Endodermal cell (in vitro differentiated cells): ENCODE results near the gene NRXN3. TPM values are rescaled to one million over a fixed set of nuclear protein-coding genes. Genes with fewer than 3 reads are reported as not detected.

ENCODE experiments used
- DNase-seq: peaks from one replicate; pipeline ENCODE4 v3.0.0-alpha.2; 2017
- H3K27ac ChIP-seq: 2 replicates; pipeline ENCODE4 v1.5.1; 2013; ENCODE audit warnings: mild to moderate bottlenecking, low read depth, low read length, moderate library complexity
- H3K27me3 ChIP-seq: 2 replicates; pipeline ENCODE4 v1.6.1; 2013; ENCODE audit warnings: mild to moderate bottlenecking, low read length, moderate library complexity; ENCODE audit not compliant: insufficient read depth, control insufficient read depth, poor library complexity, severe bottlenecking
- H3K36me3 ChIP-seq: 2 replicates; pipeline ENCODE4 v1.7.0; 2013; ENCODE audit warnings: mild to moderate bottlenecking, low read length, moderate library complexity; ENCODE audit not compliant: control insufficient read depth, insufficient read depth
- H3K4me1 ChIP-seq: one replicate; pipeline ENCODE4 v1.7.0; 2013; ENCODE audit warnings: low read length; ENCODE audit not compliant: control insufficient read depth, insufficient read depth
- H3K4me3 ChIP-seq: 2 replicates; pipeline ENCODE4 v1.5.1; 2013; ENCODE audit warnings: mild to moderate bottlenecking, low read length, moderate library complexity
- H3K9ac ChIP-seq: 2 replicates; pipeline ENCODE4 v1.6.1; 2013; ENCODE audit warnings: mild to moderate bottlenecking, low read length, moderate library complexity; ENCODE audit not compliant: poor library complexity, severe bottlenecking; ENCODE audit errors: extremely low read depth
- H3K9me3 ChIP-seq: 2 replicates; pipeline ENCODE4 v1.6.1; 2013; ENCODE audit warnings: mild to moderate bottlenecking, low read length, moderate library complexity; ENCODE audit not compliant: control insufficient read depth
- H3K27ac Mint-ChIP-seq: 2 replicates; pipeline ENCODE4 v1.8.0; 2020; ENCODE audit warnings: mixed read lengths
- H3K27me3 Mint-ChIP-seq: 2 replicates; pipeline ENCODE4 v1.8.0; 2021; ENCODE audit warnings: mild to moderate bottlenecking, mixed read lengths; ENCODE audit not compliant: insufficient read depth
- H3K36me3 Mint-ChIP-seq: 2 replicates; pipeline ENCODE4 v1.8.0; 2020; ENCODE audit warnings: low read depth, mixed read lengths
- H3K4me1 Mint-ChIP-seq: 2 replicates; pipeline ENCODE4 v1.8.0; 2020; ENCODE audit warnings: mixed read lengths
- H3K4me3 Mint-ChIP-seq: 2 replicates; pipeline ENCODE4 v1.8.0; 2020; ENCODE audit warnings: mild to moderate bottlenecking, moderate library complexity, mixed read lengths
- H3K9me3 Mint-ChIP-seq: 2 replicates; pipeline ENCODE4 v1.8.0; 2020; ENCODE audit warnings: mild to moderate bottlenecking, mixed read lengths
- CTCF ChIP-seq: fragments of 200-600 bp; sonication (generic); conservative IDR thresholded peaks from 2 replicates; pipeline ENCODE4 v1.5.0; 2021; ENCODE audit warnings: antibody characterized with exemption, mild to moderate bottlenecking
- WGBS, 2 experiments: methylation state at CpG; one replicate each; pipeline versions ENCODE4 v1.1.5 to v1.1.7; 2013; ENCODE audit warnings: missing lambda C conversion rate in 2 of 2, mixed read lengths in 1 of 2; ENCODE audit not compliant: insufficient coverage in 1 of 2, insufficient read length in 1 of 2; 5-methylcytosine and 5-hydroxymethylcytosine counted together
- total RNA-seq, 2 donors: library from RNA; stranded (reverse); fragmentation: NEBNext Ultra II Directional in 1 of 2; extraction: Animal tissue kit (Norgen Biotek cat#: 25700) in 1 of 2; gene quantifications; 2 replicates in 1 of 2; 3 replicates in 1 of 2; pipeline ENCODE4 v1.2.1, GENCODE V29; 2021

Gene NRXN3
- total RNA-seq, 2 donors from 2014 or later, result 20.9 to 21.4 TPM

- Histone ChIP-seq H3K27me3 (peaks cover 35% of the 10 kb centered on the region), H3K4me1 (peaks cover 19% of the 10 kb centered on the region), H3K4me3 (no peak overlapping the region), H3K36me3 (no peaks in the 10 kb centered on the region), H3K9me3 (no peaks in the 10 kb centered on the region), H3K9ac (no peak overlapping the region), H3K27ac (no peak overlapping the region)
- no peak for TF ChIP-seq CTCF
- WGBS, 2 experiments, result 97 to 100% methylated on average over 2 to 3 of the region's 4 CpGs
- no peak for DNase-seq
- no peak overlapping the region for H3K27ac Mint-ChIP-seq
- H3K27me3 Mint-ChIP-seq, result peaks cover 23% of the 10 kb centered on the region
- H3K4me1 Mint-ChIP-seq, result peaks cover 42% of the 10 kb centered on the region
- H3K9me3 Mint-ChIP-seq, result no peaks in the 10 kb centered on the region
- peaks cover 4% of the 10 kb centered on the region for H3K36me3 Mint-ChIP-seq
- no peak overlapping the region for H3K4me3 Mint-ChIP-seq
These were observed 1385.3 kb downstream of the NRXN3 start for GRCh38 chr14:79555429-79555828.

GRCh38 chr14:79557309-79557708, 1387.1 kb downstream of the NRXN3 start:
- Histone ChIP-seq H3K27me3 (peaks cover 22% of the 10 kb centered on the region), H3K9me3 (no peaks in the 10 kb centered on the region), H3K9ac (no peak overlapping the region), H3K4me1 (peaks cover 10% of the 10 kb centered on the region), H3K36me3 (no peaks in the 10 kb centered on the region), H3K4me3 (no peak overlapping the region), H3K27ac (no peak overlapping the region)
- no peak for TF ChIP-seq CTCF
- Mint-ChIP-seq H3K4me3 (no peak overlapping the region), H3K27me3 (peaks cover 13% of the 10 kb centered on the region), H3K36me3 (peaks cover 4% of the 10 kb centered on the region), H3K9me3 (no peaks in the 10 kb centered on the region), H3K4me1 (peaks cover 26% of the 10 kb centered on the region), H3K27ac (no peak overlapping the region)
- DNase-seq, result no peak
- 93 to 100% methylated on average over 1 to 2 of the region's 3 CpGs for WGBS, 2 experiments

GRCh38 chr14:79562185-79562584, 1392.0 kb downstream of the NRXN3 start:
- Mint-ChIP-seq H3K4me1 (peaks cover 29% of the 10 kb centered on the region), H3K4me3 (no peak overlapping the region), H3K27me3 (peaks cover 2% of the 10 kb centered on the region), H3K36me3 (no peaks in the 10 kb centered on the region), H3K9me3 (no peaks in the 10 kb centered on the region), H3K27ac (no peak overlapping the region)
- no peak overlapping the region for H3K9ac ChIP-seq
- no peak overlapping the region for H3K27ac ChIP-seq
- no peaks in the 10 kb centered on the region for H3K9me3 ChIP-seq
- no peaks in the 10 kb centered on the region for H3K27me3 ChIP-seq
- 85 to 94% methylated on average over 3 of the region's 3 CpGs for WGBS, 2 experiments
- no peaks in the 10 kb centered on the region for H3K36me3 ChIP-seq
- no peak for DNase-seq
- H3K4me1 ChIP-seq, result peaks cover 11% of the 10 kb centered on the region
- H3K4me3 ChIP-seq, result no peak overlapping the region
- TF ChIP-seq CTCF, result no peak
